DND-41 (cell line): ENCODE measurements around the gene SLC22A31.

Experiments
- CTCF ChIP-seq: IDR thresholded peaks from 2 replicates; pipeline ENCODE4 v1.5.1; 2012; ENCODE audit warnings: borderline replicate concordance, low read length, moderate library complexity, mild to moderate bottlenecking; ENCODE audit not compliant: poor library complexity, severe bottlenecking; ENCODE audit errors: extremely low read depth
- EZH2 ChIP-seq: IDR thresholded peaks from 3 replicates; pipeline ENCODE4 v1.6.1; 2012; ENCODE audit warnings: borderline replicate concordance, low read depth, mild to moderate bottlenecking, moderate library complexity, low read length, inconsistent platforms; ENCODE audit not compliant: severe bottlenecking

- TF ChIP-seq CTCF (no peak), EZH2 (no peak)
Measured at GRCh38 chr16:89177501-89177900, 22.8 kb downstream of the SLC22A31 start.
